Embryonic facial prominence (tissue), 1 donor: Measurements from ENCODE around the gene DMBT1.

ENCODE experiments used
- DNase-seq: peaks from one replicate; pipeline ENCODE4 v3.0.0-alpha.2; 2016; ENCODE audit errors: extremely low spot score

The DMBT1 gene

GRCh38 chr10:122646511-122647382, 86.2 kb downstream of the DMBT1 start:
- no peak for DNase-seq

GRCh38 chr10:122647383-122647968, 86.9 kb downstream of the DMBT1 start:
- DNase-seq = no peak

- no peak for DNase-seq
Observed at GRCh38 chr10:122648599-122649428, 88.3 kb downstream of the DMBT1 start.

GRCh38 chr10:122649903-122650302, 89.3 kb downstream of the DMBT1 start:
- DNase-seq = no peak

- DNase-seq = no peak
Observed at GRCh38 chr10:122650331-122650730, 89.8 kb downstream of the DMBT1 start.

GRCh38 chr10:122655524-122656307, 95.2 kb downstream of the DMBT1 start:
- no peak for DNase-seq

- no peak for DNase-seq
Observed at GRCh38 chr10:122656308-122656705, 95.8 kb downstream of the DMBT1 start.

- DNase-seq = no peak
Observed at GRCh38 chr10:122656741-122657140, 96.2 kb downstream of the DMBT1 start.

GRCh38 chr10:122657255-122657654, 96.7 kb downstream of the DMBT1 start:
- DNase-seq = no peak

GRCh38 chr10:122657729-122658128, 97.2 kb downstream of the DMBT1 start:
- DNase-seq = no peak

- DNase-seq = no peak
Observed at GRCh38 chr10:122658356-122659049, 97.9 kb downstream of the DMBT1 start.

GRCh38 chr10:122659126-122659525, 98.6 kb downstream of the DMBT1 start:
- no peak for DNase-seq

- no peak for DNase-seq
Observed at GRCh38 chr10:122659651-122660050, 99.1 kb downstream of the DMBT1 start.

GRCh38 chr10:122660696-122661095, 100.1 kb downstream of the DMBT1 start:
- no peak for DNase-seq

- DNase-seq = no peak
Observed at GRCh38 chr10:122662231-122662630, 101.7 kb downstream of the DMBT1 start.

GRCh38 chr10:122663516-122664130, 103.1 kb downstream of the DMBT1 start:
- DNase-seq = no peak

- no peak for DNase-seq
Observed at GRCh38 chr10:122664501-122664900, 103.9 kb downstream of the DMBT1 start.

- DNase-seq = no peak
Observed at GRCh38 chr10:122665329-122665860, 104.8 kb downstream of the DMBT1 start.

GRCh38 chr10:122665946-122666345, 105.4 kb downstream of the DMBT1 start:
- DNase-seq = no peak

GRCh38 chr10:122669045-122669444, 108.5 kb downstream of the DMBT1 start:
- DNase-seq = no peak
